ENCODE results near the gene LRRC56. TPM values are rescaled to one million over a fixed set of nuclear protein-coding genes. Genes with fewer than 3 reads are reported as not detected.
A peak's percentile ranks its signal among the peaks of the same experiment; 100 is the strongest.

Gene LRRC56
- total RNA-seq, 1 donor from 2014 or later, result 2.7 TPM

- peaks cover 45% of the 10 kb centered on the region for H3K4me1 Mint-ChIP-seq (ENCODE audit: low read depth)
Measured at GRCh38 chr11:575313-575995, 38.1 kb downstream of the LRRC56 start.

GRCh38 chr11:575996-576768, 38.9 kb downstream of the LRRC56 start, which contains the start of gene PHRF1:
Gene PHRF1 (plus strand): TSS chr11:576470. CDS start chr11:581513, 5,043 bp downstream.
- Mint-ChIP-seq H3K4me1 (ENCODE audit: low read depth) (peaks cover 47% of the 10 kb centered on the region), H3K9me3 (ENCODE audit: low read depth) (no peaks in the 10 kb centered on the region), H3K27me3 (ENCODE audit: low read depth) (no peaks in the 10 kb centered on the region), H3K4me3 (ENCODE audit: unreplicated experiment) (peak within 1 kb of the TSS; percentile 94), H3K36me3 (ENCODE audit: low read depth) (no peaks in the 10 kb centered on the region), H3K27ac (ENCODE audit: unreplicated experiment) (peak within 1 kb of the TSS; percentile 100)
- no peak for TF ChIP-seq CTCF (IDR thresholded peaks at IDR 0.05)
- DNase-seq (ENCODE audit: low spot score), result no peak

More at GRCh38 chr11:575313-575995, 38.1 kb downstream of the LRRC56 start:
- Mint-ChIP-seq H3K27me3 (ENCODE audit: low read depth) (no peaks in the 10 kb centered on the region), H3K36me3 (ENCODE audit: low read depth) (no peaks in the 10 kb centered on the region), H3K27ac (ENCODE audit: unreplicated experiment) (peak overlapping the region; percentile 49), H3K4me3 (ENCODE audit: unreplicated experiment) (peak overlapping the region; percentile 81), H3K9me3 (ENCODE audit: low read depth) (no peaks in the 10 kb centered on the region)
- TF ChIP-seq CTCF (IDR thresholded peaks at IDR 0.05), result no peak
- DNase-seq (ENCODE audit: low spot score), result no peak

- H3K36me3 Mint-ChIP-seq (ENCODE audit: low read depth), result no peaks in the 10 kb centered on the region
- DNase-seq (ENCODE audit: low spot score), result no peak
- no peaks in the 10 kb centered on the region for H3K9me3 Mint-ChIP-seq (ENCODE audit: low read depth)
- H3K4me3 Mint-ChIP-seq (ENCODE audit: unreplicated experiment), result peak overlapping the region; percentile 84
- H3K4me1 Mint-ChIP-seq (ENCODE audit: low read depth), result peaks cover 49% of the 10 kb centered on the region
- peak overlapping the region; percentile 85 for H3K27ac Mint-ChIP-seq (ENCODE audit: unreplicated experiment)
- no peaks in the 10 kb centered on the region for H3K27me3 Mint-ChIP-seq (ENCODE audit: low read depth)
- TF ChIP-seq CTCF (IDR thresholded peaks at IDR 0.05), result no peak
Measured at GRCh38 chr11:576811-577610, 39.7 kb downstream of the LRRC56 start.

- Mint-ChIP-seq H3K9me3 (ENCODE audit: low read depth) (no peaks in the 10 kb centered on the region), H3K27ac (ENCODE audit: unreplicated experiment) (peak overlapping the region; percentile 85), H3K27me3 (ENCODE audit: low read depth) (no peaks in the 10 kb centered on the region), H3K4me3 (ENCODE audit: unreplicated experiment) (peak overlapping the region; percentile 84), H3K4me1 (ENCODE audit: low read depth) (peaks cover 49% of the 10 kb centered on the region), H3K36me3 (ENCODE audit: low read depth) (no peaks in the 10 kb centered on the region)
- no peak for TF ChIP-seq CTCF (IDR thresholded peaks at IDR 0.05)
- DNase-seq (ENCODE audit: low spot score), result no peak
Measured at GRCh38 chr11:577611-577894, 40.2 kb downstream of the LRRC56 start.

Data from chondrocyte (in vitro differentiated cells).